H1 (cell line): ENCODE data around the gene SF3B6. TPM values are rescaled to one million over a fixed set of nuclear protein-coding genes. Genes with fewer than 3 reads are reported as not detected.

Source experiments
- CTCF ChIA-PET: fragments of 300-600 bp; sonication (Branson Sonifier 250); formaldehyde crosslinking; loops from one replicate; lab custom pipeline; 2021; ENCODE audit not compliant: partially characterized antibody; lab: Charles Lee
- POLR2A ChIA-PET: fragments of 300-600 bp; sonication (Branson Sonifier 250); formaldehyde crosslinking; loops from one replicate; lab custom pipeline; 2021; ENCODE audit warnings: inconsistent platforms; ENCODE audit not compliant: partially characterized antibody; lab: Charles Lee
- DNase-seq, 2 experiments: peaks; one replicate each; pipeline versions ENCODE4 v3.0.0 to v3.0.0-alpha.2; 2010 to 2022; ENCODE audit warnings: low spot score in 2 of 2, low read depth in 1 of 2, mixed read lengths in 1 of 2
- FAIRE-seq: peaks from 2 replicates; lab custom pipeline; 2011; peaks lifted over from hg19 to GRCh38; lab: Jason Lieb, UNC
- H2AFZ ChIP-seq: 2 replicates; pipeline ENCODE4 v1.8.1; 2012; ENCODE audit warnings: low read length, inconsistent platforms
- H2AK5ac ChIP-seq: 2 replicates; pipeline ENCODE4 v1.6.1; 2013; ENCODE audit warnings: low read depth, low read length
- H2BK120ac ChIP-seq: replicated peaks from 2 replicates; pipeline ENCODE3; 2013; ENCODE audit warnings: low read depth, low read length, inconsistent platforms
- H2BK12ac ChIP-seq: 2 replicates; pipeline ENCODE4 v1.6.1; 2013; ENCODE audit warnings: low read depth, low read length
- H2BK15ac ChIP-seq: 2 replicates; pipeline ENCODE4 v1.6.1; 2013; ENCODE audit warnings: low read length
- H2BK20ac ChIP-seq: 2 replicates; pipeline ENCODE4 v1.6.1; 2013; ENCODE audit warnings: low read length
- H2BK5ac ChIP-seq: 2 replicates; pipeline ENCODE4 v1.6.1; 2013; ENCODE audit warnings: low read depth, low read length
- H3K14ac ChIP-seq: 2 replicates; pipeline ENCODE4 v1.6.1; 2013; ENCODE audit warnings: inconsistent platforms; ENCODE audit not compliant: insufficient read length
- H3K18ac ChIP-seq: 2 replicates; pipeline ENCODE4 v1.6.1; 2013; ENCODE audit warnings: low read length; ENCODE audit errors: extremely low read depth
- H3K23ac ChIP-seq: 2 replicates; pipeline ENCODE4 v1.6.1; 2013; ENCODE audit warnings: inconsistent platforms; ENCODE audit not compliant: insufficient read length
- H3K23me2 ChIP-seq: 2 replicates; pipeline ENCODE4 v1.6.1; 2013; ENCODE audit warnings: low read depth, low read length
- H3K27ac ChIP-seq: 2 replicates; pipeline ENCODE4 v1.6.1; 2011; ENCODE audit warnings: low read depth, low read length, inconsistent platforms
- H3K27me3 ChIP-seq, 4 experiments: replicated peaks in 1 of 4; 1 replicate in 1 of 4; 2 replicates in 3 of 4; pipeline versions ENCODE4 v1.6.1 to v1.8.1; 2011 to 2013; ENCODE audit warnings: low read length in 3 of 4, mild to moderate bottlenecking in 3 of 4, inconsistent platforms in 2 of 4, mixed read lengths in 2 of 4, moderate library complexity in 1 of 4; ENCODE audit not compliant: control insufficient read depth in 3 of 4, insufficient read depth in 3 of 4; ENCODE audit errors: extremely low read depth in 1 of 4
- H3K36me3 ChIP-seq, 4 experiments: 2 replicates each; pipeline versions ENCODE4 v1.6.1 to v1.8.1; 2011 to 2013; ENCODE audit warnings: mild to moderate bottlenecking in 4 of 4, low read length in 3 of 4, moderate library complexity in 2 of 4, control low read depth in 1 of 4, inconsistent platforms in 1 of 4; ENCODE audit not compliant: insufficient read depth in 4 of 4, control insufficient read depth in 2 of 4
- H3K4ac ChIP-seq: replicated peaks from 2 replicates; pipeline ENCODE3; 2013; ENCODE audit warnings: low read length, low read depth, mixed read lengths, inconsistent platforms; ENCODE audit not compliant: insufficient read length
- H3K4me1 ChIP-seq, 4 experiments: replicated peaks in 1 of 4; 1 replicate in 1 of 4; 2 replicates in 3 of 4; pipeline versions ENCODE4 v1.6.1 to v1.8.1; 2011 to 2013; ENCODE audit warnings: low read length in 3 of 4, inconsistent platforms in 2 of 4, mixed read lengths in 1 of 4; ENCODE audit not compliant: insufficient read depth in 4 of 4, control insufficient read depth in 3 of 4
- H3K4me2 ChIP-seq, 2 experiments: 2 replicates each; pipeline versions ENCODE4 v1.6.1 to v1.8.1; 2011 to 2013; ENCODE audit warnings: low read depth in 2 of 2, low read length in 2 of 2, control low read depth in 1 of 2, inconsistent platforms in 1 of 2, mild to moderate bottlenecking in 1 of 2; ENCODE audit not compliant: insufficient read depth in 1 of 2
- H3K4me3 ChIP-seq, 4 experiments: fragments of 200-600, 300-600 bp in 1 of 4; sonication (generic), shearing (Covaris generic), sonication (Bioruptor Twin) in 1 of 4; 2 replicates each; pipeline versions ENCODE4 v1.5.1 to v1.8.1; 2011 to 2016; ENCODE audit warnings: low read length in 4 of 4, low read depth in 3 of 4, control low read depth in 2 of 4, inconsistent platforms in 2 of 4, mild to moderate bottlenecking in 2 of 4, mixed read lengths in 1 of 4, moderate library complexity in 1 of 4; ENCODE audit not compliant: insufficient read depth in 2 of 4; ENCODE audit errors: extremely low read depth in 1 of 4
- H3K56ac ChIP-seq: replicated peaks from 2 replicates; pipeline ENCODE3; 2013; ENCODE audit warnings: low read depth, mild to moderate bottlenecking, mixed read lengths, low read length, inconsistent platforms; ENCODE audit not compliant: insufficient read length
- H3K79me1 ChIP-seq: 2 replicates; pipeline ENCODE4 v1.6.1; 2013; ENCODE audit warnings: low read depth, low read length, control low read depth
- H3K79me2 ChIP-seq, 2 experiments: 2 replicates each; pipeline versions ENCODE4 v1.6.1 to v1.8.1; 2012 to 2013; ENCODE audit warnings: low read length in 2 of 2, mild to moderate bottlenecking in 2 of 2, inconsistent platforms in 1 of 2; ENCODE audit not compliant: insufficient read depth in 2 of 2, control insufficient read depth in 1 of 2
- H3K9ac ChIP-seq, 4 experiments: replicated peaks in 1 of 4; 1 replicate in 1 of 4; 2 replicates in 3 of 4; pipeline versions ENCODE4 v1.6.1 to v1.8.1; 2011 to 2013; ENCODE audit warnings: low read depth in 3 of 4, low read length in 3 of 4, control low read depth in 2 of 4, mild to moderate bottlenecking in 2 of 4, moderate library complexity in 2 of 4, inconsistent platforms in 1 of 4; ENCODE audit errors: extremely low read depth in 1 of 4
- H3K9me3 ChIP-seq, 2 experiments: 2 replicates each; pipeline versions ENCODE4 v1.6.1 to v1.8.1; 2012 to 2013; ENCODE audit warnings: mild to moderate bottlenecking in 2 of 2, moderate library complexity in 2 of 2, control low read depth in 1 of 2, inconsistent platforms in 1 of 2, low read depth in 1 of 2, low read length in 1 of 2, mixed read lengths in 1 of 2; ENCODE audit not compliant: insufficient read depth in 2 of 2
- H4K20me1 ChIP-seq, 2 experiments: replicated peaks in 1 of 2; 2 replicates each; pipeline versions ENCODE3 to v1.8.1; 2011 to 2013; ENCODE audit warnings: inconsistent platforms in 2 of 2, low read length in 2 of 2, mild to moderate bottlenecking in 1 of 2; ENCODE audit not compliant: insufficient read depth in 2 of 2, control insufficient read depth in 1 of 2
- H4K5ac ChIP-seq: 2 replicates; pipeline ENCODE4 v1.6.1; 2013; ENCODE audit warnings: low read length, low read depth, mixed read lengths, inconsistent platforms; ENCODE audit not compliant: insufficient read length
- H4K8ac ChIP-seq: 2 replicates; pipeline ENCODE4 v1.8.0; 2013; ENCODE audit warnings: mild to moderate bottlenecking, moderate library complexity, low read length, inconsistent platforms; ENCODE audit not compliant: insufficient read depth; ENCODE audit errors: extremely low read depth
- H4K91ac ChIP-seq: replicated peaks from 2 replicates; pipeline ENCODE3; 2013; ENCODE audit warnings: low read length, mixed read lengths, inconsistent platforms; ENCODE audit not compliant: insufficient read length
- CHD1 ChIP-seq: IDR thresholded peaks from 2 replicates; pipeline ENCODE4 v1.6.1; 2012; ENCODE audit warnings: low read depth, low read length, improper control_type of control experiment
- JUN ChIP-seq: IDR thresholded peaks from 2 replicates; pipeline ENCODE4 v1.6.1; 2011; ENCODE audit warnings: low read depth, mild to moderate bottlenecking, improper control_type of control experiment, low read length
- NRF1 ChIP-seq: IDR thresholded peaks from 2 replicates; pipeline ENCODE4 v1.6.1; 2011; ENCODE audit warnings: mild to moderate bottlenecking, low read depth, low read length, improper control_type of control experiment
- SP4 ChIP-seq: IDR thresholded peaks from 2 replicates; pipeline ENCODE4 v1.6.1; 2012; ENCODE audit warnings: low read length, inconsistent platforms
- TEAD4 ChIP-seq: IDR thresholded peaks from 2 replicates; pipeline ENCODE4 v1.6.1; 2012; ENCODE audit warnings: low read depth, low read length, inconsistent platforms, mixed read lengths
- WGBS, 2 experiments: shearing (Covaris generic) in 1 of 2; methylation state at CpG; one replicate each; pipeline versions ENCODE4 v1.1.6 to v1.1.7; 2013 to 2015; ENCODE audit warnings: low lambda C conversion rate in 2 of 2, mixed read lengths in 2 of 2, inconsistent platforms in 1 of 2, low coverage in 1 of 2, missing lambda C conversion rate in 1 of 2; ENCODE audit not compliant: insufficient replicate concordance in 2 of 2, insufficient coverage in 1 of 2, insufficient read length in 1 of 2; ENCODE audit errors: extremely low coverage in 1 of 2, missing lambda C conversion rate in 1 of 2; 5-methylcytosine and 5-hydroxymethylcytosine counted together
- polyA plus RNA-seq, 7 experiments: library from polyadenylated mRNA; depleted of rRNA in 3 of 7; stranded (reverse) in 5 of 7; unstranded in 2 of 7; fragments of >200 nt in 5 of 7; fragments of 200-250 nt in 2 of 7; gene quantifications; 1 replicate in 5 of 7; 2 replicates in 1 of 7; 4 replicates in 1 of 7; pipeline versions ENCODE4 v1.2.1 to v1.2.3, GENCODE V29; 2011 to 2013; ENCODE audit warnings: missing spikeins in 2 of 7, mixed read lengths in 2 of 7
- total RNA-seq: library from RNA; stranded (reverse); fragmentation: NEBNext Ultra II Directional; extraction: Animal tissue kit (Norgen Biotek cat#: 25700); gene quantifications from 2 replicates; pipeline ENCODE4 v1.2.1, GENCODE V29; 2021

Gene SF3B6
- total and polyA plus RNA-seq, 2 of the 8 experiments (the other 6 are each of a cell fraction or from before 2014, with no cell fraction given): 126 to 155 TPM

GRCh38 chr2:24072259-24072658 is 3.9 kb downstream of the SF3B6 start:
- H3K27me3 ChIP-seq: no peaks in the 10 kb centered on the region
- H3K23ac ChIP-seq: no peak overlapping the region
- H4K5ac ChIP-seq: no peak overlapping the region
- H3K18ac ChIP-seq: no peak overlapping the region
- no peak overlapping the region for H3K4me3 ChIP-seq
- POLR2A ChIA-PET: interaction anchor here (1.0 to 2.8 kb wide), 7 partner anchors 8 to 145 kb away, joined by 4 to 14 read pairs (median 5); partner anchors contain the start of genes ATAD2B, TP53I3 and WDCP
- peaks cover 0 to 27% of the 10 kb centered on the region in 2 experiments; a peak in 2 of 4 replicates for H3K79me2 ChIP-seq
- H3K4me1 ChIP-seq: peaks cover 0 to 2% (median 0%) of the 10 kb centered on the region in 4 experiments; a peak in 2 of 7 replicates
- no peak overlapping the region for H2BK12ac ChIP-seq
- CTCF ChIA-PET: interaction anchor here (0.6 to 1.3 kb wide), 2 partner anchors 11 to 58 kb away, joined by 3 to 8 read pairs; no protein-coding TSS in a partner anchor
- no peak overlapping the region for H3K14ac ChIP-seq
- no peak overlapping the region for H2BK15ac ChIP-seq
- no peak overlapping the region for H4K91ac ChIP-seq
- peaks cover 0 to 40% (median 24%) of the 10 kb centered on the region in 4 experiments; a peak in 7 of 8 replicates for H3K36me3 ChIP-seq
- H4K8ac ChIP-seq: no peak overlapping the region
- DNase-seq (no peak), FAIRE-seq (no peak)
- TF ChIP-seq SP4 (no peak), TEAD4 (no peak), CHD1 (no peak), JUN (no peak), NRF1 (no peak)
- no peak overlapping the region for H3K56ac ChIP-seq
- 90% methylated on average over 4 of the region's 4 CpGs; no CpG with 5 or more reads in 1 of the 2 experiments for WGBS, 2 experiments
- H2BK5ac ChIP-seq: no peak overlapping the region
- H3K4me2 ChIP-seq: no peak overlapping the region
- H4K20me1 ChIP-seq: peaks cover 0 to 2% of the 10 kb centered on the region in 2 experiments
- no peak overlapping the region for H3K9ac ChIP-seq
- no peaks in the 10 kb centered on the region; the same call in 1 of the 2 replicates for H3K79me1 ChIP-seq
- no peak overlapping the region for H2BK120ac ChIP-seq
- H3K9me3 ChIP-seq: no peaks in the 10 kb centered on the region
- no peak overlapping the region for H2BK20ac ChIP-seq
- H2AFZ ChIP-seq: no peak overlapping the region
- no peak overlapping the region for H3K27ac ChIP-seq
- H3K4ac ChIP-seq: no peak overlapping the region
- H2AK5ac ChIP-seq: no peak overlapping the region
- peaks cover under 1% of the 10 kb centered on the region; the same call in 1 of the 2 replicates for H3K23me2 ChIP-seq
